Right lobe of liver (tissue), 6 donors: Measurements from ENCODE around the gene SOHLH2. TPM values are rescaled to one million over a fixed set of nuclear protein-coding genes. Genes with fewer than 3 reads are reported as not detected.

Source experiments
- ATAC-seq, 4 donors: fragments of 200-7000 bp; cut with Tn5 transposase; one replicate each; pipeline ENCODE4 v1.9.1; 2020; ENCODE audit warnings: mild to moderate bottlenecking in 4 of 4, moderate library complexity in 4 of 4
- DNase-seq, 3 donors: peaks; one replicate each; pipeline ENCODE4 v3.0.0-alpha.2; 2020
- H3K27ac ChIP-seq, 3 donors: fragments of 200-600 bp; one replicate each; pipeline ENCODE4 v1.8.0; 2022
- H3K27me3 ChIP-seq, 2 donors: fragments of 200-600 bp; one replicate each; pipeline ENCODE4 v1.8.0; 2022
- H3K36me3 ChIP-seq, 4 donors: fragments of 200-600 bp; sonication (generic) in 1 of 4; one replicate each; pipeline versions ENCODE4 v1.5.1 to v1.8.0; 2017 to 2022; ENCODE audit warnings: control low read depth in 1 of 4
- H3K4me1 ChIP-seq, 4 donors: fragments of 200-600 bp; sonication (generic) in 1 of 4; one replicate each; pipeline versions ENCODE4 v1.5.1 to v1.8.0; 2017 to 2022; ENCODE audit warnings: control low read depth in 1 of 4
- H3K4me3 ChIP-seq, 3 donors: fragments of 200-600 bp; one replicate each; pipeline ENCODE4 v1.8.0; 2022
- H3K9me3 ChIP-seq, 4 donors: fragments of 200-600 bp; sonication (generic) in 1 of 4; one replicate each; pipeline versions ENCODE4 v1.5.1 to v1.8.0; 2017 to 2022; ENCODE audit warnings: control low read depth in 1 of 4
- CTCF ChIP-seq, 4 donors: fragments of 200-600 bp in 3 of 4; fragments of 450-650 bp in 1 of 4; IDR thresholded peaks; one replicate each; pipeline versions ENCODE4 v1.5.1 to v1.8.0; 2016 to 2022; ENCODE audit warnings: antibody characterized with exemption in 4 of 4, mild to moderate bottlenecking in 2 of 4
- POLR2A ChIP-seq: fragments of 450-650 bp; IDR thresholded peaks from one replicate; pipeline ENCODE4 v1.6.1; 2017; ENCODE audit warnings: antibody characterized with exemption, mild to moderate bottlenecking
- WGBS: methylation state at CpG from one replicate; pipeline ENCODE4 v1.1.6; 2018; ENCODE audit warnings: low coverage, low lambda C conversion rate; ENCODE audit not compliant: insufficient coverage; ENCODE audit errors: missing lambda C conversion rate; 5-methylcytosine and 5-hydroxymethylcytosine counted together
- intact Hi-C, 2 donors: fragments of 100-400 bp; cut with DNase I; formaldehyde crosslinking; loops; one replicate each; pipeline versions ENCODE4 v1.11.2 to v1.14.1; 2022
- total RNA-seq, 6 experiments: library from RNA; depleted of rRNA in 2 of 6; stranded (reverse); fragments of >200 nt in 2 of 6; fragmentation: NEBNext Ultra II Directional in 3 of 6; extraction: Animal tissue kit (Norgen Biotek cat#: 25700) in 3 of 6; gene quantifications; one replicate each; pipeline versions ENCODE4 v1.1.0 to v1.2.4, GENCODE V29; 2016 to 2023
- donor health status: DM: no; HTN: yes; CAD: no.
- donor health status: DM: no; HTN: no; CAD: no.
- donor health status: DM: no; HTN: no; CAD: no.
- donor health status: DM: no; HTN: yes; CAD: no.
- donor health status: DM: no; HTN: yes; CAD: no.

SOHLH2 gene
- total RNA-seq, 6 experiments from 2014 or later, result not detected

- ATAC-seq (no peak), DNase-seq (no peak)
- no peaks in the 10 kb centered on the region for H3K4me1 ChIP-seq
- no peak overlapping the region for H3K4me3 ChIP-seq
- H3K9me3 ChIP-seq, result no peaks in the 10 kb centered on the region
- WGBS, result 36% methylated on average over 3 of the region's 3 CpGs
- H3K36me3 ChIP-seq, result no peaks in the 10 kb centered on the region
- H3K27me3 ChIP-seq, result no peaks in the 10 kb centered on the region
- intact Hi-C loops, result no loop called here
- H3K27ac ChIP-seq, result no peak overlapping the region
- TF ChIP-seq CTCF (IDR thresholded peaks at IDR 0.05) (no peak), POLR2A (no peak)
Observed at GRCh38 chr13:36217456-36217855, 3.1 kb upstream of the SOHLH2 start.

GRCh38 chr13:36212789-36213188, 1.6 kb downstream of the SOHLH2 start:
- WGBS, result 40% methylated on average over 3 of the region's 3 CpGs

GRCh38 chr13:36211567-36211966, 2.8 kb downstream of the SOHLH2 start:
- no peak for ATAC-seq
- 40% methylated on average over 4 of the region's 4 CpGs for WGBS

More at GRCh38 chr13:36212789-36213188, 1.6 kb downstream of the SOHLH2 start:
- H3K9me3 ChIP-seq, result no peaks in the 10 kb centered on the region
- H3K36me3 ChIP-seq, result no peaks in the 10 kb centered on the region
- TF ChIP-seq POLR2A (no peak), CTCF (IDR thresholded peaks at IDR 0.05) (no peak)
- H3K4me3 ChIP-seq, result no peak overlapping the region
- H3K4me1 ChIP-seq, result no peaks in the 10 kb centered on the region
- no peaks in the 10 kb centered on the region for H3K27me3 ChIP-seq
- DNase-seq (no peak), ATAC-seq (no peak)
- intact Hi-C loops, result no loop called here
- no peak overlapping the region for H3K27ac ChIP-seq

GRCh38 chr13:36210738-36211137, 3.6 kb downstream of the SOHLH2 start:
- no peaks in the 10 kb centered on the region for H3K4me1 ChIP-seq
- no peak for DNase-seq
- TF ChIP-seq POLR2A (no peak), CTCF (IDR thresholded peaks at IDR 0.05) (no peak)

More at GRCh38 chr13:36211567-36211966, 2.8 kb downstream of the SOHLH2 start:
- intact Hi-C loops, result no loop called here
- H3K4me1 ChIP-seq, result no peaks in the 10 kb centered on the region
- H3K4me3 ChIP-seq, result no peak overlapping the region
- no peak for DNase-seq
- TF ChIP-seq CTCF (IDR thresholded peaks at IDR 0.05) (no peak), POLR2A (no peak)
- H3K36me3 ChIP-seq, result no peaks in the 10 kb centered on the region
- H3K27ac ChIP-seq, result no peak overlapping the region
- H3K9me3 ChIP-seq, result no peaks in the 10 kb centered on the region
- no peaks in the 10 kb centered on the region for H3K27me3 ChIP-seq

DNA sequence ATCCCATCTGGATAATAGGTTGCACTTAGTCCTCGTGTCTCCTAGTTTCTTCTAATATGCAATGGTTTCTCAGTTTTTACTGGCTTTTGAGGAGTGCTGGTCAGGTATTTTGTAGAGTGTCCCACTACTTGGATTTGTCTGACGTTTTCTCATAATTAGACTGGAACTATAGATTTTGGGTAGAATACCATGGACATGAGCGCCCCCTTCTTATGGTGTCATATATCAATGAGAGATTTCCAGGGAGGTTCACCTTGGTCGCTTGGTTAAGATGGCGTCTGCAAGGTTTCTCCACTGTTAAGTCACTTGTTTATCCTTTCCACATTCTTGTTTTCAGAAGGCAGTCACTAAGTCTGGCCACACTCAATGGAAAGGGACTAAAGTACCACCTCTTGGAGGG, 6.7 kb downstream of the SOHLH2 start:
- no peak overlapping the region for H3K27ac ChIP-seq
- no peaks in the 10 kb centered on the region for H3K9me3 ChIP-seq
- ATAC-seq, result no peak
- H3K27me3 ChIP-seq, result no peaks in the 10 kb centered on the region
- 58% methylated on average over 5 of the region's 5 CpGs for WGBS
- no peak overlapping the region for H3K4me3 ChIP-seq
- H3K36me3 ChIP-seq, result no peaks in the 10 kb centered on the region
- intact Hi-C loops, result no loop called here
- TF ChIP-seq CTCF (IDR thresholded peaks at IDR 0.05), result no peak
- no peak for TF ChIP-seq POLR2A
- H3K4me1 ChIP-seq, result no peaks in the 10 kb centered on the region
- no peak for DNase-seq

More at GRCh38 chr13:36210738-36211137, 3.6 kb downstream of the SOHLH2 start:
- no peaks in the 10 kb centered on the region for H3K36me3 ChIP-seq
- H3K4me3 ChIP-seq, result no peak overlapping the region
- H3K27ac ChIP-seq, result no peak overlapping the region
- no peaks in the 10 kb centered on the region for H3K27me3 ChIP-seq
- no peak for ATAC-seq
- H3K9me3 ChIP-seq, result no peaks in the 10 kb centered on the region
- intact Hi-C loops, result no loop called here
- WGBS, result 68% methylated on average over 4 of the region's 4 CpGs
